ENCODE measurements around the gene ZNF3. TPM values are rescaled to one million over a fixed set of nuclear protein-coding genes. Genes with fewer than 3 reads are reported as not detected.

The ZNF3 gene
- total and polyA plus RNA-seq, 11 donors = 11.2 to 21.2 (median 14.3) TPM

GRCh38 chr7:100090527-100091410 is 9.2 kb upstream of the ZNF3 start:
- Histone ChIP-seq H3K27ac (no peak overlapping the region), H3K27me3 (no peaks in the 10 kb centered on the region), H3K4me1 (peaks cover 0 to 28% (median 16%) of the 10 kb centered on the region in 12 donors), H3K9me3 (no peaks in the 10 kb centered on the region), H3K36me3 (peaks cover 0 to 58% (median 55%) of the 10 kb centered on the region in 9 donors), H3K4me3 (no peak overlapping the region)
- no peak for DNase-seq
- 87 to 92% (median 88%) methylated on average over 13 to 14 of the region's 14 CpGs for WGBS, 4 donors
- no peak for TF ChIP-seq POLR2A (IDR thresholded peaks at IDR 0.05)
- TF ChIP-seq CTCF (IDR thresholded peaks at IDR 0.05) = no peak
- intact Hi-C loops (cut with DNase I) = loop anchor here in 1 of 10 donors (5.0 kb wide), 1 partner anchor 37 kb away; the partner anchor contains the start of gene MBLAC1
- no peak for ATAC-seq

DNA sequence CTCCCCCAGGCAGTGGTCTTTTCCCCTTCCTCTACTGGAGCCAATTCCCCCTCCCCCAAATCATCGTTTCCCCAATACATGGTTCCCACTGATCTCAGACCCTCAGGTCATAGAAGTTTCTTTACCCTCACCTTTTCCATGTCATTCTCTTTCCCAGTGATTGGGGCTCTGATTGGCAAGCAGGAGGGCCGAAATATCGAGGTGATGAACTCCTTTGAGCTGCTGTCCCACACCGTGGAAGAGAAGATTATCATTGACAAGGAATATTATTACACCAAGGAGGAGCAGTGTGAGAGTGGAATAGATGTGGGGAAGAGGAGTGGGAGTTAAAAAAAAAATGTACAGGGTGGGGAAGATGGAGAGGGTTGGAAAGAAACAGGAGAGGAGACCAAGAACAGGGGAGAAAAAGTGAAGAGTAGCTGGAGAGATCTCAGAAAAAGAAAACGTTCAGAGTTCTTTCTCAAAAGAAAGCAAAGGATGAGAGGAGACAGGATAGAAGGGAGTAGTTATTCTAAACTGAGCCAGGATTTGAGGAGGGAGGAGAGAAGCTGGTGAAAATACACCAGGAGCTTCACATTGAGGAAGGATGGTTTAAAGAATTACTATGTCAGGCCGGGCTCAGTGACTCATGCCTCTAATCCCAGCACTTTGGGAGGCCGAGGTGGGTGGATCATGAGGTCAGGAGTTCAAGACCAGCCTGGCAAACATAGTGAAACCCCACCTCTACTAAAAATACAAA is 8.1 kb upstream of the ZNF3 start:
- ATAC-seq (no peak), DNase-seq (no peak)
- peak overlapping the region in 10 of 12 donors; percentile 85 to 97 (median 93) for H3K27ac ChIP-seq
- TF ChIP-seq POLR2A (IDR thresholded peaks at IDR 0.05) (no peak), CTCF (IDR thresholded peaks at IDR 0.05) (no peak)
- intact Hi-C loops (cut with DNase I) = loop anchor here in 5 of 10 donors (5.0 to 10.0 kb wide), 2 partner anchors 38 to 175 kb away; partner anchors contain the start of genes TRIM4 (in 3 of the 5) and MBLAC1 (in 2 of the 5)
- peak overlapping the region; percentile 62 to 96 (median 87) for H3K4me3 ChIP-seq
- 37 to 42% (median 40%) methylated on average over 7 of the region's 7 CpGs for WGBS, 4 donors
- H3K36me3 ChIP-seq = peaks cover 0 to 46% (median 44%) of the 10 kb centered on the region in 9 donors
- no peaks in the 10 kb centered on the region for H3K9me3 ChIP-seq
- no peaks in the 10 kb centered on the region for H3K27me3 ChIP-seq
- peaks cover 0 to 31% (median 16%) of the 10 kb centered on the region in 12 donors for H3K4me1 ChIP-seq

DNA sequence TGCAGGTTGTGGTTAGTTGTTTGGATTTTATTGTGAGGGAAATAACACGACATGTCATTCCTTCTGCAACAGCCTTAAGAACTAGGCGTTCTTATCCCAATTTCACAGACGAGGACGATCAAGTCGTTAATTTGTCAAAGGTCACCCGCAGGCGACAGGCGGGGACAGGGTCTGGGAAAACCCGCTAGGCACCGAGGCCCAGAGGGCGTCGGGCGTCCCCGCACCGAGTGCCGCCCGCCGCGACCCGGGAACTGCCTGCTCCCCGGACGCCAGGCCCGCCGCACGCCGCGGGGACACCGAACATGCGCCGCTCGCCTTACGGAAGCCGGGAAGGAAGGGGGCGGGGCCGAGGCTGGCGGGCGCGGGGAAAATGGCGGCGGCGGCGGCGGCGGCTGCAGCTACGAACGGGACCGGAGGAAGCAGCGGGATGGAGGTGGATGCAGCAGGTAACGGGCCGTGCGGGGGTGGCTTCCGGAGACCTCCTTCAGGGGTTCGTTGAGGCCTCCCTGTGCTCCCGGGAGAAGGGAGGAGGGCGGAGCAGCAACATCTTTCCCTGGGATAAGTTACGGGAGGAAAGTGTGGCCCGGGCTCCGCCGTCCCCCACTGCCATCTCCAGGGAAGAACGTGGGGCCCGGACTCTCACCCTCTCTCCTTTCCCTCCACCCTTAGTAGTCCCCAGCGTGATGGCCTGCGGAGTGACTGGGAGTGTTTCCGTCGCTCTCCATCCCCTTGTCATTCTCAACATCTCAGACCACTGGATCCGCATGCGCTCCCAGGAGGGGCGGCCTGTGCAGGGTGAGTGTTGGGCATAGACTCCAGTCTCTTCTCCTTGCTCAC is 7.3 kb upstream of the ZNF3 start, which contains the start of gene COPS6:
Gene COPS6, plus strand, starts transcription at position 349 of the 837 bp plus-strand sequence. Its CDS starts 22 bp downstream, at position 371.
- DNase-seq = peak; percentile 88 to 94 (median 91)
- Histone ChIP-seq H3K27me3 (no peaks in the 10 kb centered on the region), H3K4me1 (peaks cover 0 to 31% (median 16%) of the 10 kb centered on the region in 12 donors), H3K27ac (peak within 1 kb of the TSS; percentile 70 to 97 (median 93)), H3K4me3 (peak within 1 kb of the TSS; percentile 62 to 96 (median 87)), H3K36me3 (peaks cover 0 to 38% (median 36%) of the 10 kb centered on the region in 9 donors), H3K9me3 (no peaks in the 10 kb centered on the region)
- WGBS, 4 donors = 0 to 2% (median 1%) methylated on average over 32 to 68 of the region's 68 CpGs
- peak; percentile 48 to 88 (median 88) for ATAC-seq
- intact Hi-C loops (cut with DNase I) = loop anchor here in 4 of 10 donors (5.0 to 10.0 kb wide), 2 partner anchors 38 to 174 kb away; partner anchors contain the start of genes TRIM4 (in 3 of the 4) and MBLAC1 (in 1 of the 4)
- TF ChIP-seq POLR2A (IDR thresholded peaks at IDR 0.05) (peak in 1 of 2 donors; percentile 89), CTCF (IDR thresholded peaks at IDR 0.05) (no peak)
